Upper lobe of left lung (tissue), 6 donors: ENCODE data around the gene CDH13. TPM values are rescaled to one million over a fixed set of nuclear protein-coding genes. Genes with fewer than 3 reads are reported as not detected.

ENCODE experiments used
- ATAC-seq, 2 donors: fragments of 200-7000 bp; cut with Tn5 transposase; one replicate each; pipeline ENCODE4 v1.9.1; 2022; ENCODE audit warnings: mild to moderate bottlenecking in 2 of 2, moderate library complexity in 2 of 2; ENCODE audit not compliant: low FRiP score in 2 of 2
- DNase-seq, 2 donors: peaks; one replicate each; pipeline ENCODE4 v3.0.0-alpha.2; 2019 to 2020
- H3K27ac ChIP-seq, 4 donors: fragments of 200-600 bp; sonication (generic); one replicate each; pipeline ENCODE4 v1.5.1; 2016 to 2019
- H3K27me3 ChIP-seq, 4 donors: fragments of 200-600 bp; sonication (generic); one replicate each; pipeline ENCODE4 v1.5.1; 2017 to 2019
- H3K36me3 ChIP-seq, 4 donors: fragments of 200-600 bp; sonication (generic); one replicate each; pipeline ENCODE4 v1.5.1; 2016 to 2019
- H3K4me1 ChIP-seq, 4 donors: fragments of 200-600 bp; sonication (generic); one replicate each; pipeline ENCODE4 v1.5.1; 2018 to 2019
- H3K4me3 ChIP-seq, 4 donors: fragments of 200-600 bp; sonication (generic); one replicate each; pipeline ENCODE4 v1.5.1; 2017 to 2019; ENCODE audit warnings: mild to moderate bottlenecking in 2 of 4, moderate library complexity in 1 of 4
- H3K9me3 ChIP-seq, 4 donors: fragments of 200-600 bp; sonication (generic); one replicate each; pipeline ENCODE4 v1.5.1; 2018 to 2019
- EP300 ChIP-seq, 4 donors: sonication (generic); formaldehyde crosslinking; IDR thresholded peaks; one replicate each; pipeline ENCODE4 v1.5.1; 2017; ENCODE audit warnings: antibody characterized with exemption in 4 of 4, control low read depth in 2 of 4
- POLR2A ChIP-seq, 4 donors: fragments of 450-650 bp; IDR thresholded peaks; one replicate each; pipeline ENCODE4 v1.5.1; 2016 to 2017; ENCODE audit warnings: antibody characterized with exemption in 4 of 4, mild to moderate bottlenecking in 2 of 4
- POLR2AphosphoS5 ChIP-seq, 2 donors: sonication (generic); formaldehyde crosslinking; IDR thresholded peaks; one replicate each; pipeline ENCODE4 v1.5.1; 2017; ENCODE audit warnings: antibody characterized with exemption in 2 of 2
- WGBS, 2 donors: methylation state at CpG; one replicate each; pipeline ENCODE4 v1.1.5; 2017 to 2018; 5-methylcytosine and 5-hydroxymethylcytosine counted together
- total RNA-seq, 6 donors: library from RNA; depleted of rRNA in 4 of 6; stranded (reverse); fragments of >200 nt in 4 of 6; gene quantifications; one replicate each; pipeline versions ENCODE4 v1.1.0 to v1.2.1, GENCODE V29; 2016 to 2021
- TF ChIP-seq, protein P1 (sequence below), 6 experiments: fragments of 450-650 bp in 4 of 6; fragments of 200-600 bp in 2 of 6; sonication (generic) in 2 of 6; IDR thresholded peaks; one replicate each; pipeline ENCODE4 v1.5.1; 2016 to 2019; ENCODE audit warnings: antibody characterized with exemption in 6 of 6
- donor health status: DM: no; HTN: no; CAD: no; lungs with moderate emphysema.
- donor health status: DM: no; HTN: yes; CAD: no; lungs with severe emphysema.

The CDH13 gene
- total RNA-seq, 6 donors from 2014 or later = 11.3 to 39.8 (median 19.9) TPM

DNA sequence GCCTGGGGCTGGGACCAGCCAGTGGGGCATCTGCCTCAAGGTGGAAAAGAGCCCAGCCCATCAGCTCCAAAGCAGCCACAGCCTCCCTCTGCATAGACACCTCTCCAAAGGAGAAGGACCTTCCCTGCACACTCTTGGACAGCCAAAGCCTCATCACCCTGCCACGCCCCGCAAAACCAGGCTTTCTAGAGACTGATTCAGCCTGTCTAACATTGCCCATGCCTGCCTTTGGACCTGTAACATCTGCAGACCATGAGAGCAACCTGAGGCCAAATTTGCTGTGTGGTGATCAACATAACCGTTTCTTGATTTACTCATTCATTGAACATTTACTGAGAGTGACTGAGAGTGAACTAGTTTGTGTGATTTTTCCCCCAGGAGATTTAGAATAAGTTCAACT, 961.3 kb downstream of the CDH13 start:
- no peaks in the 10 kb centered on the region for H3K4me1 ChIP-seq
- H3K36me3 ChIP-seq = no peaks in the 10 kb centered on the region
- ATAC-seq (no peak), DNase-seq (peak in 1 of 2 donors; percentile 35)
- H3K27ac ChIP-seq = no peak overlapping the region
- H3K4me3 ChIP-seq = no peak overlapping the region
- 91 to 93% methylated on average over 3 of the region's 3 CpGs for WGBS, 2 donors
- TF ChIP-seq POLR2AphosphoS5 (IDR thresholded peaks at IDR 0.05) (no peak), EP300 (IDR thresholded peaks at IDR 0.05) (no peak), POLR2A (IDR thresholded peaks at IDR 0.05) (no peak)
- TF ChIP-seq, protein P1, sequence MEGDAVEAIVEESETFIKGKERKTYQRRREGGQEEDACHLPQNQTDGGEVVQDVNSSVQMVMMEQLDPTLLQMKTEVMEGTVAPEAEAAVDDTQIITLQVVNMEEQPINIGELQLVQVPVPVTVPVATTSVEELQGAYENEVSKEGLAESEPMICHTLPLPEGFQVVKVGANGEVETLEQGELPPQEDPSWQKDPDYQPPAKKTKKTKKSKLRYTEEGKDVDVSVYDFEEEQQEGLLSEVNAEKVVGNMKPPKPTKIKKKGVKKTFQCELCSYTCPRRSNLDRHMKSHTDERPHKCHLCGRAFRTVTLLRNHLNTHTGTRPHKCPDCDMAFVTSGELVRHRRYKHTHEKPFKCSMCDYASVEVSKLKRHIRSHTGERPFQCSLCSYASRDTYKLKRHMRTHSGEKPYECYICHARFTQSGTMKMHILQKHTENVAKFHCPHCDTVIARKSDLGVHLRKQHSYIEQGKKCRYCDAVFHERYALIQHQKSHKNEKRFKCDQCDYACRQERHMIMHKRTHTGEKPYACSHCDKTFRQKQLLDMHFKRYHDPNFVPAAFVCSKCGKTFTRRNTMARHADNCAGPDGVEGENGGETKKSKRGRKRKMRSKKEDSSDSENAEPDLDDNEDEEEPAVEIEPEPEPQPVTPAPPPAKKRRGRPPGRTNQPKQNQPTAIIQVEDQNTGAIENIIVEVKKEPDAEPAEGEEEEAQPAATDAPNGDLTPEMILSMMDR (IDR thresholded peaks at IDR 0.05) = no peak
- H3K9me3 ChIP-seq = no peaks in the 10 kb centered on the region
- H3K27me3 ChIP-seq = no peaks in the 10 kb centered on the region

DNA sequence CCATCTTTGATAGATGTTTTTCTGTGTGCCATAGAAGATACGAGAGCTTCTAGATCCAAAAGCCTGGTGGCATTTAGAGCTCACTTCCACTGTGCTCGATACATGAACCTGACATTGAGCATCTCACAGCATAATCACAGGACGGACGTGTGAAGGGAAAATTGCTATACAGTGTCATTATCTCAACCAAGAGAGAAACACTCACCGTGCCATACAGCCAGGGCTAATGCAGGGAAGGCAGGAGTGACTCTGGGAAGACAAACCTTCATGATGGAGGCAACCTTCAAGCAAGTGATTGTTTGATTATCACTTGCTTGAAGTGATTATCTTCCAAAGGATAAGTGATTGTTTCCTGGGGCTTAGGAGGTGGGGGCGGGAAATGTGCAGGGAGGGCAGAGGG, 962.8 kb downstream of the CDH13 start:
- WGBS, 2 donors = 86 to 87% methylated on average over 6 of the region's 6 CpGs
- DNase-seq (no peak), ATAC-seq (no peak)
- Histone ChIP-seq H3K9me3 (no peaks in the 10 kb centered on the region), H3K36me3 (no peaks in the 10 kb centered on the region), H3K4me3 (no peak overlapping the region), H3K4me1 (no peaks in the 10 kb centered on the region), H3K27ac (no peak overlapping the region), H3K27me3 (no peaks in the 10 kb centered on the region)
- TF ChIP-seq EP300 (IDR thresholded peaks at IDR 0.05) = no peak
- no peak for TF ChIP-seq POLR2AphosphoS5 (IDR thresholded peaks at IDR 0.05)

DNA sequence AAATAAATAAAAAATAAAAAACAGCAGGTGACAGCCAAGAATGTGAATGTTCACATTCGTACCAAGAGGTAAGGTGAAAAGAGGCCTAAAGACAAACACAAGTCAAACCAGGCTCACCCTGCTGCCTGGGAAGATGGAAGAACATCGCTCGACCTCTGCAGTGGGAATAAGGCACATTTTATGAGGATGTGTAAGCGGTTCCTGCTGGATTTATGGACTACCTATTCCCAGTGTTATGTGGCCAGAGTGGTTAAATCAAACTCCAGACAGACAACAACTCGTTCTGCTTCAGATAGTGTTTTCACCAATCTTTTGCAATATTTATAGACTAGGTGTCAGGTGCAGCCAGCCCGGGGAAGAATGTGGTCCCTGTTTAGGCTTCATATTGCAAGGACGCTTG, 966.0 kb downstream of the CDH13 start:
- Histone ChIP-seq H3K27me3 (no peaks in the 10 kb centered on the region), H3K4me3 (no peak overlapping the region), H3K27ac (no peak overlapping the region), H3K36me3 (no peaks in the 10 kb centered on the region), H3K4me1 (no peaks in the 10 kb centered on the region), H3K9me3 (no peaks in the 10 kb centered on the region)
- DNase-seq (no peak), ATAC-seq (no peak)
- WGBS, 2 donors = 79 to 88% methylated on average over 7 of the region's 7 CpGs
- TF ChIP-seq POLR2A (IDR thresholded peaks at IDR 0.05) (no peak), EP300 (IDR thresholded peaks at IDR 0.05) (no peak)
- TF ChIP-seq, protein P1 (IDR thresholded peaks at IDR 0.05) = no peak

DNA sequence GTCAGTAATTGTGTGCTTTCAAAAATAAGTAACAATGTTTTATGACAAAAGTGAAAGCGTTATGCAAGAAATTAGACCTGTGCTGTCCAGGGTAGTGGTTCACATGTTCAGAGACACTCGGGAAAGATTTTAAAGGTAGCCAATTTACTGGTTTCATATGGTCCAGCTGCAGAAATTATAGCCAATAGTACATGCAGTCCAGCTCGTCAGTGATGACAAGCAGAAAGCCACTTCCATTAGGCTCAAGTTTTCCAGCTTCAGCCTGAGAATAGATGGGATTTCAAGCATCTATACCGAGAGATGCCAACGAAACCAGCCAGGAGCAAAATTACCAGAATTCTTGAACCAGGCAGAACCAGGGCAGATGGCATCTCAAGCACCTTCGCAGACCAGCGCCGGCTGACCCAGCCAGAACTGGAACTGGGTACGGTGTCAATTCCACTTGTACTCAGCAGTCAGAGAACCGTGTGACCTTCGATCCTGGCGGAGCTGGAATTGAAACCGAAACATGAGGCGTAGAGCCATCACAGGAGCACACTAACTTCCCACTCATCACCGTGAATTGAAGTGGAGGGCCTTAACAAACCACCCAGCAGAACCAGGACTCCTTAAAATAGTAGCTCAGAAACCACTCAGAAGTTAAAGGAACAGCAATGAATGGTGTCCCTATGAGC, 973.2 kb downstream of the CDH13 start:
- H3K4me3 ChIP-seq = peak overlapping the region in 3 of 4 donors; percentile 4 to 17 (median 6)
- TF ChIP-seq POLR2A (IDR thresholded peaks at IDR 0.05) (no peak), POLR2AphosphoS5 (IDR thresholded peaks at IDR 0.05) (no peak), EP300 (IDR thresholded peaks at IDR 0.05) (no peak)
- TF ChIP-seq, protein P1 (IDR thresholded peaks at IDR 0.05) = no peak
- ATAC-seq = peak; percentile 16 to 49
- DNase-seq = peak in 1 of 2 donors; percentile 23
- H3K27ac ChIP-seq = no peak overlapping the region
- no peaks in the 10 kb centered on the region for H3K36me3 ChIP-seq
- no peaks in the 10 kb centered on the region for H3K27me3 ChIP-seq
- H3K9me3 ChIP-seq = no peaks in the 10 kb centered on the region
- H3K4me1 ChIP-seq = no peaks in the 10 kb centered on the region
- 68% methylated on average over 12 to 15 of the region's 15 CpGs for WGBS, 2 donors

DNA sequence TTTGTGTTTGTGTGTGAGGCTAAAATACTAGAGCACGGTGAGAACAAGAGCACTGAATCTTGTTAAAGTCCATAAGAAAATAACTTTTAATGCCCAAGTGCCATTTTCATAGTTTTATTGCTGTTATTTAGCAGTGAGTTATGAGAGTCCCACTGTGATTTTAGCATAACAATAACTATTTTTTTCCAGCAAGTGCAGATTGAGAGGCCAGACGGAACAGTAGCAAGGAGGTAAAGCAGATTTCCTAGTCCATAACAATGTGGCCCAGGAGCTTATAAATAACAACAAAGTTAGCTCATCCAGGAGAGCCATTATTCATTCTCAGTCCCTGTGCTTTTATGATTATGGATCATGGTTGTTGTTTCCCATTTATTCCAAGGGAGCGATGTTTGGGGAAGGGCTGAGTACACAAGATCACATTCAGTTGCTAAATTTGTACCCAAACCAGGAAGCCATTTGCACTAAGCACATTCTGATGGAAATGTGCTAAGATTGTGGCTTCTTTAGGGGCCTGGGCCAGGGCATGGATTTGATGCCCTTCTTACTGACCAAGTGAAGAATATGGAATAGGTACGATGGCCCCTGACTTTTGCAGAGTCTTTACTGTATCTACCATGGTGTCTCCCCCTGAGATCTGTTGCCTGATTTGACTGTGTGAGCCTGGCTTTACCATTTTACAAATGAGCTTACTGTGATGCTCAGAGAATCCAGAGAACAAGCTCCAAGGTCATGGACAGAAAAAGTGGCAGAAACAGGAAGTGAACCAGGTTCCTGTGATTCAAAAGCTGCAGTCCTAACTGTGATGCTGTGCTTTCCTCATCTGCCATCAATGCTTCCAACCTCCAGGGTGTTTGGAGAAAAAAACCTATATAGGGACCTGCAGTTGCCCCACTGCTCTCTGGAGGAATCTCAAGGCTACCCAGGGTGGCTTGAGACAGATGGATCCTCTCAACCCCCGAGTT, 976.3 kb downstream of the CDH13 start:
- 63 to 65% methylated on average over 5 of the region's 5 CpGs for WGBS, 2 donors
- Histone ChIP-seq H3K4me1 (no peaks in the 10 kb centered on the region), H3K36me3 (no peaks in the 10 kb centered on the region), H3K9me3 (no peaks in the 10 kb centered on the region), H3K27me3 (no peaks in the 10 kb centered on the region), H3K4me3 (no peak overlapping the region), H3K27ac (no peak overlapping the region)
- ATAC-seq = no peak
- DNase-seq = no peak
- TF ChIP-seq, protein P1 (IDR thresholded peaks at IDR 0.05) = no peak
- TF ChIP-seq POLR2AphosphoS5 (IDR thresholded peaks at IDR 0.05) = no peak
- TF ChIP-seq EP300 (IDR thresholded peaks at IDR 0.05) = no peak
